Astrocyte of the cerebellum (primary cell): ENCODE data around the gene CECR2.

Experiments used
- DNase-seq: peaks from one replicate; pipeline ENCODE4 v3.0.0-alpha.2; 2011; ENCODE audit warnings: low read depth
- H3K4me3 ChIP-seq: 2 replicates; pipeline ENCODE4 v1.5.1; 2011; ENCODE audit warnings: mild to moderate bottlenecking, low read depth, low read length, moderate library complexity
- in situ Hi-C: cut with HindIII; loops from 2 replicates; pipeline ENCODE4 v1.10.0; 2017; ENCODE audit warnings: low sequenced_read_pairs
- TF ChIP-seq, protein P1 (sequence below): IDR thresholded peaks from 2 replicates; pipeline ENCODE4 v1.5.1; 2012; ENCODE audit warnings: low read length, low read depth, moderate library complexity, mild to moderate bottlenecking; ENCODE audit errors: missing control alignments

The CECR2 gene

DNA sequence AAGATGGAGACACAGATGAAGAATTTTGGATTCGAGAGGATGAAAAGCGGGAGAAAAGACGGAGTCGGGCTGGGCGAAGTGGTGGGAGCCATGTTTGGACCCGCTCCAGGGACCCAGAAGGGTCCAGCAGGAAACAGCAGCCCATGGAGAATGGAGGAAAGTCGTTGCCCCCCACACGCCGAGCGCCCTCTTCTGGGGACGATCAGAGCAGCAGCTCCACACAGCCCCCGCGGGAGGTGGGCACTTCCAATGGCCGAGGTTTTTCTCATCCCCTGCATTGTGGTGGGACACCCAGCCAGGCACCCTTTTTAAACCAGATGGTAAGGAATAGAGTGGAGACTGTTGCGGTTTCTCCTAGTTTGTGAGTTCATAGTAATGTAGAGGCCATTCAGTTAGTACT lies 171.2 kb downstream of the CECR2 start:
- no peak for DNase-seq
- H3K4me3 ChIP-seq = no peak overlapping the region
- TF ChIP-seq, protein P1, sequence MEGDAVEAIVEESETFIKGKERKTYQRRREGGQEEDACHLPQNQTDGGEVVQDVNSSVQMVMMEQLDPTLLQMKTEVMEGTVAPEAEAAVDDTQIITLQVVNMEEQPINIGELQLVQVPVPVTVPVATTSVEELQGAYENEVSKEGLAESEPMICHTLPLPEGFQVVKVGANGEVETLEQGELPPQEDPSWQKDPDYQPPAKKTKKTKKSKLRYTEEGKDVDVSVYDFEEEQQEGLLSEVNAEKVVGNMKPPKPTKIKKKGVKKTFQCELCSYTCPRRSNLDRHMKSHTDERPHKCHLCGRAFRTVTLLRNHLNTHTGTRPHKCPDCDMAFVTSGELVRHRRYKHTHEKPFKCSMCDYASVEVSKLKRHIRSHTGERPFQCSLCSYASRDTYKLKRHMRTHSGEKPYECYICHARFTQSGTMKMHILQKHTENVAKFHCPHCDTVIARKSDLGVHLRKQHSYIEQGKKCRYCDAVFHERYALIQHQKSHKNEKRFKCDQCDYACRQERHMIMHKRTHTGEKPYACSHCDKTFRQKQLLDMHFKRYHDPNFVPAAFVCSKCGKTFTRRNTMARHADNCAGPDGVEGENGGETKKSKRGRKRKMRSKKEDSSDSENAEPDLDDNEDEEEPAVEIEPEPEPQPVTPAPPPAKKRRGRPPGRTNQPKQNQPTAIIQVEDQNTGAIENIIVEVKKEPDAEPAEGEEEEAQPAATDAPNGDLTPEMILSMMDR = no peak
- in situ Hi-C loops = no loop called here

GRCh38 chr22:17541476-17541875 lies 172.2 kb downstream of the CECR2 start:
- H3K4me3 ChIP-seq = no peak overlapping the region
- DNase-seq = no peak
- TF ChIP-seq, protein P1 = no peak
- in situ Hi-C loops = no loop called here

- in situ Hi-C loops = no loop called here
- no peak for DNase-seq
- TF ChIP-seq, protein P1 = no peak
- no peak overlapping the region for H3K4me3 ChIP-seq
These were observed 173.2 kb downstream of the CECR2 start for GRCh38 chr22:17542452-17542851.

DNA sequence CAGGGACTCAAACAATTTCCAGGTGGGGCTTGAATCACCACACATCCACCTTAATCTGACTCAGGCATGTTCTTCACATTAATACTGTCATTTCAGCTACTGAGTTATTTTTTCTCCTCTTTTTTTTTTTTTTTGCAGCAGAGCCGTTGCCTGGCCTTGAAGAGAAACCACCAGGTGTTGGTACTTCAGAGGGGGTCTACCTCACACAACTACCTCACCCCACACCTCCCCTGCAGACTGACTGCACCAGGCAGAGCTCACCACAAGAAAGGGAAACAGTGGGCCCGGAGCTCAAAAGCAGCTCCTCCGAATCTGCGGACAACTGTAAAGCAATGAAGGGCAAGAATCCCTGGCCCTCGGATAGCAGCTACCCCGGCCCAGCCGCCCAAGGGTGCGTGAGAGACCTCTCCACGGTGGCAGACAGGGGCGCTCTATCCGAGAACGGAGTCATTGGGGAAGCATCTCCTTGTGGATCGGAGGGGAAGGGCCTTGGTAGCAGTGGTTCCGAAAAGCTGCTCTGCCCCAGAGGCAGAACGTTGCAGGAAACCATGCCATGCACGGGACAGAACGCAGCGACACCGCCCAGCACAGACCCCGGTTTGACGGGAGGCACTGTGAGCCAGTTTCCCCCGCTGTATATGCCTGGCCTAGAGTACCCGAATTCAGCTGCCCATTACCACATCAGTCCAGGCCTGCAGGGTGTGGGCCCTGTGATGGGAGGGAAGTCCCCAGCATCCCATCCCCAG lies 178.9 kb downstream of the CECR2 start:
- in situ Hi-C loops = no loop called here
- no peak overlapping the region for H3K4me3 ChIP-seq
- TF ChIP-seq, protein P1 = no peak
- no peak for DNase-seq

- in situ Hi-C loops = no loop called here
- TF ChIP-seq, protein P1 = no peak
These were observed 179.4 kb downstream of the CECR2 start for GRCh38 chr22:17548756-17549035.

DNA sequence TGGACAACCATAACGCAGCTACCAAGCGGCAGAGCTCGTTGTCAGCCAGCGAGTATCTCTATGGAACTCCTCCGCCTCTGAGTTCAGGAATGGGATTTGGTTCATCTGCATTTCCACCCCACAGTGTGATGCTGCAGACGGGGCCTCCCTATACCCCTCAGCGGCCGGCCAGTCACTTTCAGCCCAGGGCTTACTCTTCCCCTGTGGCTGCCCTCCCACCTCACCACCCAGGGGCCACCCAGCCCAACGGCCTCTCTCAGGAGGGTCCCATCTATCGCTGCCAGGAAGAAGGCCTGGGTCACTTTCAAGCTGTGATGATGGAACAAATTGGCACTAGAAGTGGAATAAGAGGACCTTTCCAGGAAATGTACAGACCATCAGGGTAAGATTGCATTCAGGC lies 179.9 kb downstream of the CECR2 start:
- in situ Hi-C loops = no loop called here
- H3K4me3 ChIP-seq = no peak overlapping the region
- TF ChIP-seq, protein P1 = no peak
- no peak for DNase-seq

More at GRCh38 chr22:17548756-17549035, 179.4 kb downstream of the CECR2 start:
- no peak overlapping the region for H3K4me3 ChIP-seq
- DNase-seq = no peak
